ENCODE results near the gene EFHD1. TPM values are rescaled to one million over a fixed set of nuclear protein-coding genes. Genes with fewer than 3 reads are reported as not detected.

EFHD1 gene
- total RNA-seq, 1 donor from 2014 or later = 1.6 TPM

- Mint-ChIP-seq H3K36me3 (ENCODE audit: low read depth, unreplicated experiment) (no peaks in the 10 kb centered on the region), H3K9me3 (ENCODE audit: unreplicated experiment) (no peaks in the 10 kb centered on the region), H3K4me1 (ENCODE audit: unreplicated experiment) (peaks cover 3% of the 10 kb centered on the region), H3K27me3 (ENCODE audit: unreplicated experiment) (peaks cover 5% of the 10 kb centered on the region), H3K27ac (ENCODE audit: unreplicated experiment) (no peak overlapping the region), H3K4me3 (ENCODE audit: unreplicated experiment) (no peak overlapping the region)
- no peak for DNase-seq (ENCODE audit: low spot score)
- TF ChIP-seq, protein P1, sequence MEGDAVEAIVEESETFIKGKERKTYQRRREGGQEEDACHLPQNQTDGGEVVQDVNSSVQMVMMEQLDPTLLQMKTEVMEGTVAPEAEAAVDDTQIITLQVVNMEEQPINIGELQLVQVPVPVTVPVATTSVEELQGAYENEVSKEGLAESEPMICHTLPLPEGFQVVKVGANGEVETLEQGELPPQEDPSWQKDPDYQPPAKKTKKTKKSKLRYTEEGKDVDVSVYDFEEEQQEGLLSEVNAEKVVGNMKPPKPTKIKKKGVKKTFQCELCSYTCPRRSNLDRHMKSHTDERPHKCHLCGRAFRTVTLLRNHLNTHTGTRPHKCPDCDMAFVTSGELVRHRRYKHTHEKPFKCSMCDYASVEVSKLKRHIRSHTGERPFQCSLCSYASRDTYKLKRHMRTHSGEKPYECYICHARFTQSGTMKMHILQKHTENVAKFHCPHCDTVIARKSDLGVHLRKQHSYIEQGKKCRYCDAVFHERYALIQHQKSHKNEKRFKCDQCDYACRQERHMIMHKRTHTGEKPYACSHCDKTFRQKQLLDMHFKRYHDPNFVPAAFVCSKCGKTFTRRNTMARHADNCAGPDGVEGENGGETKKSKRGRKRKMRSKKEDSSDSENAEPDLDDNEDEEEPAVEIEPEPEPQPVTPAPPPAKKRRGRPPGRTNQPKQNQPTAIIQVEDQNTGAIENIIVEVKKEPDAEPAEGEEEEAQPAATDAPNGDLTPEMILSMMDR (IDR thresholded peaks at IDR 0.05; ENCODE audit: unreplicated experiment) = no peak
Observed at GRCh38 chr2:232647261-232647660, 13.9 kb downstream of the EFHD1 start.

GRCh38 chr2:232649033-232649432, 15.6 kb downstream of the EFHD1 start:
- no peak overlapping the region for H3K27ac Mint-ChIP-seq (ENCODE audit: unreplicated experiment)
- TF ChIP-seq, protein P1 (IDR thresholded peaks at IDR 0.05; ENCODE audit: unreplicated experiment) = no peak
- H3K4me1 Mint-ChIP-seq (ENCODE audit: unreplicated experiment) = no peaks in the 10 kb centered on the region
- no peaks in the 10 kb centered on the region for H3K9me3 Mint-ChIP-seq (ENCODE audit: unreplicated experiment)
- no peaks in the 10 kb centered on the region for H3K36me3 Mint-ChIP-seq (ENCODE audit: low read depth, unreplicated experiment)
- peaks cover 5% of the 10 kb centered on the region for H3K27me3 Mint-ChIP-seq (ENCODE audit: unreplicated experiment)
- no peak overlapping the region for H3K4me3 Mint-ChIP-seq (ENCODE audit: unreplicated experiment)
- DNase-seq (ENCODE audit: low spot score) = no peak

- Mint-ChIP-seq H3K4me3 (ENCODE audit: unreplicated experiment) (no peak overlapping the region), H3K9me3 (ENCODE audit: unreplicated experiment) (no peaks in the 10 kb centered on the region), H3K27me3 (ENCODE audit: unreplicated experiment) (no peaks in the 10 kb centered on the region), H3K36me3 (ENCODE audit: low read depth, unreplicated experiment) (no peaks in the 10 kb centered on the region), H3K27ac (ENCODE audit: unreplicated experiment) (no peak overlapping the region), H3K4me1 (ENCODE audit: unreplicated experiment) (no peaks in the 10 kb centered on the region)
- TF ChIP-seq, protein P1 (IDR thresholded peaks at IDR 0.05; ENCODE audit: unreplicated experiment) = no peak
- no peak for DNase-seq (ENCODE audit: low spot score)
Observed at GRCh38 chr2:232652505-232652851, 19.1 kb downstream of the EFHD1 start.

DNA sequence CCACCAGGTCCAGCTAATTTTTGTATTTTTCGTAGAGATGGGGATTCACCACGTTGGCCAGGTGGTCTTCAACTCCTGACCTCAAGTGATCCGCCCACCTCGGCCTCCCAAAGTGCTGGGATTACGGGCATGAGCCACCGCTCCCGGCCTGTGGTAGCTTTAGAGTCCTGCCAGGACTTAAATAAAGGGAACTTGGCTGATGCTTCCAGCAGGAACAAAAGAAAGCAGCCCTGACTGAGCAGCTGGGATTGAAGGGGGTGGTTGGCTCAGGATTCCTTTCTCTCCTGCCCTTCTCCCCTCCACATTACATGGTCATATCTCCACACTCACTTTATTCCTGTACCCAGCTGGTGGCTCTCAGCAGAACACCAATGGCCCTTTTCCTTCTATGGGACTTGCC, 20.0 kb downstream of the EFHD1 start:
- H3K27ac Mint-ChIP-seq (ENCODE audit: unreplicated experiment) = no peak overlapping the region
- H3K9me3 Mint-ChIP-seq (ENCODE audit: unreplicated experiment) = no peaks in the 10 kb centered on the region
- no peak for DNase-seq (ENCODE audit: low spot score)
- TF ChIP-seq, protein P1 (IDR thresholded peaks at IDR 0.05; ENCODE audit: unreplicated experiment) = no peak
- H3K27me3 Mint-ChIP-seq (ENCODE audit: unreplicated experiment) = peaks cover 2% of the 10 kb centered on the region
- H3K4me1 Mint-ChIP-seq (ENCODE audit: unreplicated experiment) = no peaks in the 10 kb centered on the region
- H3K36me3 Mint-ChIP-seq (ENCODE audit: low read depth, unreplicated experiment) = no peaks in the 10 kb centered on the region
- H3K4me3 Mint-ChIP-seq (ENCODE audit: unreplicated experiment) = no peak overlapping the region

DNA sequence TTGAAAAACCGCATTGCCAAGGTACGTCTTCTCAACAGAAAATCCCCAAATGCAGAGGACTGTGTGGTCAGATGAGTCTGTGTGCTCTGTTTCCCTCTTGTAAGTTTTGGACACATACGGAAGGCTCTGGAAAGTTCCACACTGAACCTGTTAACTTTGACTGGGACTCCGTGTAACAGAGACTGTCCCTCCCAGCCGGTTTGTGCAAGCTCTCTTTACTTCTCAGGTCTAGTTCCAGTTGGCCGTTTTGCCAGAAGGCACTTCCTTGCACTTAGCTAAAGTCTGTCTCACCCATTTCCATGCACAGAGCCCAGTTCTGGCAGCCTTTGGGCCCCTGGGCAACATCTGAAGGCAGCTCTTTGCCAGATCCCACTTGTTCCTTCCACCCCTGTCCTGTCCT, 22.0 kb downstream of the EFHD1 start:
- no peaks in the 10 kb centered on the region for H3K4me1 Mint-ChIP-seq (ENCODE audit: unreplicated experiment)
- no peaks in the 10 kb centered on the region for H3K9me3 Mint-ChIP-seq (ENCODE audit: unreplicated experiment)
- no peak for DNase-seq (ENCODE audit: low spot score)
- no peak overlapping the region for H3K4me3 Mint-ChIP-seq (ENCODE audit: unreplicated experiment)
- H3K27ac Mint-ChIP-seq (ENCODE audit: unreplicated experiment) = no peak overlapping the region
- TF ChIP-seq, protein P1 (IDR thresholded peaks at IDR 0.05; ENCODE audit: unreplicated experiment) = no peak
- no peaks in the 10 kb centered on the region for H3K36me3 Mint-ChIP-seq (ENCODE audit: low read depth, unreplicated experiment)
- H3K27me3 Mint-ChIP-seq (ENCODE audit: unreplicated experiment) = peaks cover 2% of the 10 kb centered on the region
